HEK293 (cell line): ENCODE measurements around the gene FAM241A.

ENCODE experiments used
- KLF1 ChIP-seq: fragments of 450-650 bp; formaldehyde crosslinking; IDR thresholded peaks from 2 replicates; pipeline ENCODE4 v1.5.1; 2016; ENCODE audit warnings: missing biosample characterization, missing genetic modification characterization
- MEIS1 ChIP-seq: sonication (generic); formaldehyde crosslinking; IDR thresholded peaks from 2 replicates; pipeline ENCODE4 v1.8.1; 2022; ENCODE audit warnings: missing genetic modification reagents, mild to moderate bottlenecking, borderline replicate concordance
- PRDM6 ChIP-seq: fragments of 450-650 bp; formaldehyde crosslinking; IDR thresholded peaks from 2 replicates; pipeline ENCODE4 v1.5.1; 2017; ENCODE audit warnings: missing biosample characterization, missing genetic modification characterization
- REPIN1 ChIP-seq: fragments of 450-650 bp; formaldehyde crosslinking; IDR thresholded peaks from 2 replicates; pipeline ENCODE4 v1.5.1; 2017; ENCODE audit warnings: missing biosample characterization, missing genetic modification characterization, low read depth
- SP3 ChIP-seq: fragments of 450-650 bp; formaldehyde crosslinking; IDR thresholded peaks from 2 replicates; pipeline ENCODE4 v1.5.1; 2016; ENCODE audit warnings: missing biosample characterization, missing genetic modification characterization
- YY1 ChIP-seq: fragments of 450-650 bp; formaldehyde crosslinking; IDR thresholded peaks from 2 replicates; pipeline ENCODE4 v1.5.1; 2018; ENCODE audit warnings: missing biosample characterization, missing genetic modification characterization
- ZBTB10 ChIP-seq: fragments of 450-650 bp; formaldehyde crosslinking; IDR thresholded peaks from 2 replicates; pipeline ENCODE4 v1.5.1; 2016; ENCODE audit warnings: missing biosample characterization, missing genetic modification characterization
- ZBTB8A ChIP-seq: fragments of 450-650 bp; formaldehyde crosslinking; IDR thresholded peaks from 2 replicates; pipeline ENCODE4 v1.5.1; 2016; ENCODE audit warnings: missing biosample characterization, missing genetic modification characterization
- ZEB2 ChIP-seq: fragments of 450-650 bp; formaldehyde crosslinking; IDR thresholded peaks from 2 replicates; pipeline ENCODE4 v1.5.1; 2016; ENCODE audit warnings: missing biosample characterization, missing genetic modification characterization
- ZFP69B ChIP-seq: fragments of 450-650 bp; formaldehyde crosslinking; IDR thresholded peaks from 2 replicates; pipeline ENCODE4 v1.5.1; 2016; ENCODE audit warnings: missing biosample characterization, missing genetic modification characterization
- ZNF112 ChIP-seq: fragments of 450-650 bp; formaldehyde crosslinking; IDR thresholded peaks from 2 replicates; pipeline ENCODE4 v1.5.0; 2017; ENCODE audit warnings: missing biosample characterization, missing genetic modification characterization
- ZNF132 ChIP-seq: fragments of 450-650 bp; formaldehyde crosslinking; IDR thresholded peaks from 2 replicates; pipeline ENCODE4 v1.5.1; 2017; ENCODE audit warnings: missing biosample characterization, missing genetic modification characterization, borderline replicate concordance
- ZNF175 ChIP-seq: fragments of 450-650 bp; formaldehyde crosslinking; IDR thresholded peaks from 2 replicates; pipeline ENCODE4 v1.5.1; 2016; ENCODE audit warnings: missing biosample characterization, missing genetic modification characterization
- ZNF19 ChIP-seq: fragments of 450-650 bp; formaldehyde crosslinking; IDR thresholded peaks from 2 replicates; pipeline ENCODE4; 2016; ENCODE audit warnings: missing biosample characterization, missing genetic modification characterization, low read depth
- ZNF23 ChIP-seq: fragments of 450-650 bp; formaldehyde crosslinking; IDR thresholded peaks from 2 replicates; pipeline ENCODE4 v1.5.1; 2016; ENCODE audit warnings: missing biosample characterization, missing genetic modification characterization, borderline replicate concordance
- ZNF266 ChIP-seq: fragments of 450-650 bp; formaldehyde crosslinking; IDR thresholded peaks from 2 replicates; pipeline ENCODE4 v1.5.1; 2016; ENCODE audit warnings: missing biosample characterization, missing genetic modification characterization, low read depth
- ZNF274 ChIP-seq, 2 experiments: fragments of 200-500 bp in 1 of 2; fragments of 450-650 bp in 1 of 2; sonication (Bioruptor generic) in 1 of 2; formaldehyde crosslinking in 1 of 2; IDR thresholded peaks; 2 replicates each; pipeline versions ENCODE4 v1.5.1 to v1.6.1; 2014 to 2016; ENCODE audit warnings: borderline replicate concordance in 1 of 2, inconsistent platforms in 1 of 2, low read length in 1 of 2, missing biosample characterization in 1 of 2, missing genetic modification characterization in 1 of 2
- ZNF302 ChIP-seq: fragments of 450-650 bp; formaldehyde crosslinking; IDR thresholded peaks from 2 replicates; pipeline ENCODE4 v1.5.1; 2016; ENCODE audit warnings: missing biosample characterization, missing genetic modification characterization, low read depth
- ZNF324 ChIP-seq: fragments of 450-650 bp; formaldehyde crosslinking; IDR thresholded peaks from 2 replicates; pipeline ENCODE4 v1.5.1; 2016; ENCODE audit warnings: missing biosample characterization, missing genetic modification characterization
- ZNF350 ChIP-seq: fragments of 450-650 bp; formaldehyde crosslinking; IDR thresholded peaks from 2 replicates; pipeline ENCODE4 v1.5.0; 2017; ENCODE audit warnings: missing biosample characterization, mild to moderate bottlenecking, missing genetic modification characterization
- ZNF433 ChIP-seq: fragments of 450-650 bp; formaldehyde crosslinking; IDR thresholded peaks from 2 replicates; pipeline ENCODE4 v1.5.1; 2016; ENCODE audit warnings: missing biosample characterization, missing genetic modification characterization, low read depth
- ZNF596 ChIP-seq: fragments of 450-650 bp; IDR thresholded peaks from 2 replicates; pipeline ENCODE4 v1.5.0; 2018; ENCODE audit warnings: missing biosample characterization, mild to moderate bottlenecking, missing genetic modification characterization, moderate library complexity
- ZNF660 ChIP-seq: fragments of 450-650 bp; IDR thresholded peaks from 2 replicates; pipeline ENCODE4 v1.5.1; 2018; ENCODE audit warnings: missing biosample characterization, mild to moderate bottlenecking, missing genetic modification characterization
- ZNF664 ChIP-seq: fragments of 450-650 bp; formaldehyde crosslinking; IDR thresholded peaks from 2 replicates; pipeline ENCODE4 v1.5.1; 2016; ENCODE audit warnings: missing biosample characterization, missing genetic modification characterization
- ZNF701 ChIP-seq: fragments of 450-650 bp; formaldehyde crosslinking; IDR thresholded peaks from 2 replicates; pipeline ENCODE4 v1.5.1; 2016; ENCODE audit warnings: missing biosample characterization, missing genetic modification characterization
- ZNF776 ChIP-seq: fragments of 450-650 bp; formaldehyde crosslinking; IDR thresholded peaks from 2 replicates; pipeline ENCODE4 v1.5.0; 2017; ENCODE audit warnings: missing biosample characterization, missing genetic modification characterization, borderline replicate concordance
- ZNF791 ChIP-seq: fragments of 450-650 bp; formaldehyde crosslinking; IDR thresholded peaks from 2 replicates; pipeline ENCODE4 v1.5.1; 2016; ENCODE audit warnings: missing biosample characterization, missing genetic modification characterization
- TF ChIP-seq, protein P1 (sequence below): fragments of 450-650 bp; formaldehyde crosslinking; IDR thresholded peaks from 2 replicates; pipeline ENCODE4 v1.5.1; 2016; ENCODE audit warnings: missing biosample characterization, missing genetic modification characterization
- TF ChIP-seq, protein P2 (sequence below): fragments of 450-650 bp; formaldehyde crosslinking; IDR thresholded peaks from 2 replicates; pipeline ENCODE4 v1.5.1; 2016; ENCODE audit warnings: missing biosample characterization, missing genetic modification characterization
- TF ChIP-seq, protein P3 (sequence below): fragments of 450-650 bp; formaldehyde crosslinking; IDR thresholded peaks from 2 replicates; pipeline ENCODE4 v1.5.1; 2016; ENCODE audit warnings: missing biosample characterization, missing genetic modification characterization
- TF ChIP-seq, protein P4 (sequence below): fragments of 450-650 bp; formaldehyde crosslinking; IDR thresholded peaks from 2 replicates; pipeline ENCODE4 v1.5.1; 2016; ENCODE audit warnings: missing biosample characterization, missing genetic modification characterization

The FAM241A gene

GRCh38 chr4:112231779-112232713, 86.8 kb downstream of the FAM241A start, which contains the start of gene AP1AR (continued):
- TF ChIP-seq, protein P1, sequence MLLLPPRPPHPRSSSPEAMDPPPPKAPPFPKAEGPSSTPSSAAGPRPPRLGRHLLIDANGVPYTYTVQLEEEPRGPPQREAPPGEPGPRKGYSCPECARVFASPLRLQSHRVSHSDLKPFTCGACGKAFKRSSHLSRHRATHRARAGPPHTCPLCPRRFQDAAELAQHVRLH: no peak
- TF ChIP-seq ZNF23: no peak
- 0 out of 2 replicates have a peak, but pooled peaks have one; percentile 6 for TF ChIP-seq KLF1 (tag by site-specific recombination)
- TF ChIP-seq ZNF266 (tag by site-specific recombination): no peak
- no peak for TF ChIP-seq ZNF350 (tag by site-specific recombination)
- TF ChIP-seq SP3 (tag by site-specific recombination): peak; percentile 8; the same call in 1 of the 2 replicates
- TF ChIP-seq ZBTB8A (tag by site-specific recombination): peak; percentile 58
- TF ChIP-seq ZNF596 (tag by site-specific recombination): no peak
- peak; percentile 70 for TF ChIP-seq ZBTB10 (tag by site-specific recombination)
- TF ChIP-seq, protein P2, sequence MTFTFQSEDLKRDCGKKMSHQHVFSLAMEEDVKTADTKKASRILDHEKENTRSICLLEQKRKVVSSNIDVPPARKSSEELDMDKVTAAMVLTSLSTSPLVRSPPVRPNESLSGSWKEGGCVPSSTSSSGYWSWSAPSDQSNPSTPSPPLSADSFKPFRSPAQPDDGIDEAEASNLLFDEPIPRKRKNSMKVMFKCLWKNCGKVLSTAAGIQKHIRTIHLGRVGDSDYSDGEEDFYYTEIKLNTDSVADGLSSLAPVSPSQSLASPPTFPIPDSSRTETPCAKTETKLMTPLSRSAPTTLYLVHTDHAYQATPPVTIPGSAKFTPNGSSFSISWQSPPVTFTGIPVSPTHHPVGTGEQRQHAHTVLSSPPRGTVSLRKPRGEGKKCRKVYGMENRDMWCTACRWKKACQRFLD (tag by site-specific recombination): no peak
- no peak for TF ChIP-seq ZNF302 (tag by site-specific recombination)
- TF ChIP-seq ZNF660 (tag by site-specific recombination): no peak
- no peak for TF ChIP-seq ZNF701 (tag by site-specific recombination)
- peak; percentile 80 for TF ChIP-seq ZEB2 (tag by site-specific recombination)
- TF ChIP-seq, protein P3, sequence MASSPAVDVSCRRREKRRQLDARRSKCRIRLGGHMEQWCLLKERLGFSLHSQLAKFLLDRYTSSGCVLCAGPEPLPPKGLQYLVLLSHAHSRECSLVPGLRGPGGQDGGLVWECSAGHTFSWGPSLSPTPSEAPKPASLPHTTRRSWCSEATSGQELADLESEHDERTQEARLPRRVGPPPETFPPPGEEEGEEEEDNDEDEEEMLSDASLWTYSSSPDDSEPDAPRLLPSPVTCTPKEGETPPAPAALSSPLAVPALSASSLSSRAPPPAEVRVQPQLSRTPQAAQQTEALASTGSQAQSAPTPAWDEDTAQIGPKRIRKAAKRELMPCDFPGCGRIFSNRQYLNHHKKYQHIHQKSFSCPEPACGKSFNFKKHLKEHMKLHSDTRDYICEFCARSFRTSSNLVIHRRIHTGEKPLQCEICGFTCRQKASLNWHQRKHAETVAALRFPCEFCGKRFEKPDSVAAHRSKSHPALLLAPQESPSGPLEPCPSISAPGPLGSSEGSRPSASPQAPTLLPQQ (tag by site-specific recombination): peak; percentile 68; the same call in 1 of the 2 replicates
- TF ChIP-seq REPIN1 (tag by site-specific recombination): no peak
- TF ChIP-seq ZNF791 (tag by site-specific recombination): no peak
- TF ChIP-seq, protein P4, sequence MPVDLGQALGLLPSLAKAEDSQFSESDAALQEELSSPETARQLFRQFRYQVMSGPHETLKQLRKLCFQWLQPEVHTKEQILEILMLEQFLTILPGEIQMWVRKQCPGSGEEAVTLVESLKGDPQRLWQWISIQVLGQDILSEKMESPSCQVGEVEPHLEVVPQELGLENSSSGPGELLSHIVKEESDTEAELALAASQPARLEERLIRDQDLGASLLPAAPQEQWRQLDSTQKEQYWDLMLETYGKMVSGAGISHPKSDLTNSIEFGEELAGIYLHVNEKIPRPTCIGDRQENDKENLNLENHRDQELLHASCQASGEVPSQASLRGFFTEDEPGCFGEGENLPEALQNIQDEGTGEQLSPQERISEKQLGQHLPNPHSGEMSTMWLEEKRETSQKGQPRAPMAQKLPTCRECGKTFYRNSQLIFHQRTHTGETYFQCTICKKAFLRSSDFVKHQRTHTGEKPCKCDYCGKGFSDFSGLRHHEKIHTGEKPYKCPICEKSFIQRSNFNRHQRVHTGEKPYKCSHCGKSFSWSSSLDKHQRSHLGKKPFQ: no peak
- no peak for TF ChIP-seq ZNF324 (tag by site-specific recombination)
- TF ChIP-seq MEIS1 (CRISPR knock-in tag): no peak
- TF ChIP-seq ZNF776 (tag by site-specific recombination): no peak
- no peak for TF ChIP-seq ZNF112 (tag by site-specific recombination)
- no peak for TF ChIP-seq PRDM6 (tag by site-specific recombination)
- no peak for TF ChIP-seq ZNF664 (tag by site-specific recombination)
- no peak for TF ChIP-seq ZNF19
- 0 out of 2 replicates have a peak, but pooled peaks have one; percentile 46 for TF ChIP-seq ZFP69B (tag by site-specific recombination)
- no peak for TF ChIP-seq ZNF274 (IDR thresholded peaks at IDR 0.05; ENCODE audit: low read length)
- TF ChIP-seq ZNF274 (tag by site-specific recombination; IDR thresholded peaks at IDR 0.05; ENCODE audit: borderline replicate concordance): no peak
- no peak for TF ChIP-seq ZNF132
- TF ChIP-seq YY1 (tag by site-specific recombination): no peak; the same call in 1 of the 2 replicates
- TF ChIP-seq ZNF433 (tag by site-specific recombination): no peak
- no peak for TF ChIP-seq ZNF175 (tag by site-specific recombination)
